Right lobe of liver (tissue), 4 donors: ENCODE measurements around the gene AFAP1.

Source experiments
- CTCF ChIP-seq, 4 donors: fragments of 200-600 bp in 3 of 4; fragments of 450-650 bp in 1 of 4; IDR thresholded peaks; one replicate each; pipeline versions ENCODE4 v1.5.1 to v1.8.0; 2016 to 2022; ENCODE audit warnings: antibody characterized with exemption in 4 of 4, mild to moderate bottlenecking in 2 of 4
- POLR2A ChIP-seq: fragments of 450-650 bp; IDR thresholded peaks from one replicate; pipeline ENCODE4 v1.6.1; 2017; ENCODE audit warnings: antibody characterized with exemption, mild to moderate bottlenecking
- donor health status: DM: no; HTN: no; CAD: no.
- donor health status: DM: no; HTN: no; CAD: no.
- donor health status: DM: no; HTN: yes; CAD: no.

GRCh38 chr4:7964459-7964858 is 24.8 kb upstream of the AFAP1 start:
- TF ChIP-seq CTCF (IDR thresholded peaks at IDR 0.05) (no peak), POLR2A (no peak)
